WERI-Rb-1 (cell line): ENCODE results near the gene SHCBP1L.
"Not testable (repeated sequence)": the region's sequence is repeated elsewhere in the genome, so short reads cannot be mapped to it uniquely, and the experiment has no call there.

ENCODE experiments used
- DNase-seq: peaks from one replicate; pipeline ENCODE4 v3.0.0-alpha.2; 2020
- H3K27ac ChIP-seq: fragments of 250-450 bp; sonication (Bioruptor Pico); 2 replicates; pipeline ENCODE4 v1.5.1; 2020; ENCODE audit warnings: mild to moderate bottlenecking, moderate library complexity
- H3K27me3 ChIP-seq: fragments of 250-450 bp; sonication (Bioruptor Pico); 2 replicates; pipeline ENCODE4 v1.5.1; 2021; ENCODE audit warnings: mild to moderate bottlenecking, low read depth, moderate library complexity; ENCODE audit not compliant: insufficient read depth, severe bottlenecking
- H3K36me3 ChIP-seq: fragments of 250-450 bp; sonication (Bioruptor Pico); 2 replicates; pipeline ENCODE4 v1.5.1; 2020; ENCODE audit warnings: mild to moderate bottlenecking, moderate library complexity
- H3K4me3 ChIP-seq: 2 replicates; pipeline ENCODE4 v1.5.1; 2011; ENCODE audit warnings: low read depth, mild to moderate bottlenecking, control low read depth, low read length
- H3K9me3 ChIP-seq: fragments of 250-450 bp; sonication (Bioruptor Pico); 2 replicates; pipeline ENCODE4 v1.5.1; 2021; ENCODE audit warnings: mild to moderate bottlenecking, moderate library complexity; ENCODE audit not compliant: severe bottlenecking
- TF ChIP-seq, protein P1 (sequence below): IDR thresholded peaks from 2 replicates; pipeline ENCODE4 v1.5.1; 2011; ENCODE audit warnings: low read depth, mild to moderate bottlenecking, control low read depth, inconsistent platforms, low read length

Gene SHCBP1L

GRCh38 chr1:182925661-182926060 is 27.3 kb downstream of the SHCBP1L start:
- DNase-seq: no peak
- Histone ChIP-seq H3K4me3 (no peak overlapping the region), H3K36me3 (no peaks in the 10 kb centered on the region), H3K27me3 (no peaks in the 10 kb centered on the region), H3K27ac (no peak overlapping the region), H3K9me3 (no peaks in the 10 kb centered on the region)
- TF ChIP-seq, protein P1, sequence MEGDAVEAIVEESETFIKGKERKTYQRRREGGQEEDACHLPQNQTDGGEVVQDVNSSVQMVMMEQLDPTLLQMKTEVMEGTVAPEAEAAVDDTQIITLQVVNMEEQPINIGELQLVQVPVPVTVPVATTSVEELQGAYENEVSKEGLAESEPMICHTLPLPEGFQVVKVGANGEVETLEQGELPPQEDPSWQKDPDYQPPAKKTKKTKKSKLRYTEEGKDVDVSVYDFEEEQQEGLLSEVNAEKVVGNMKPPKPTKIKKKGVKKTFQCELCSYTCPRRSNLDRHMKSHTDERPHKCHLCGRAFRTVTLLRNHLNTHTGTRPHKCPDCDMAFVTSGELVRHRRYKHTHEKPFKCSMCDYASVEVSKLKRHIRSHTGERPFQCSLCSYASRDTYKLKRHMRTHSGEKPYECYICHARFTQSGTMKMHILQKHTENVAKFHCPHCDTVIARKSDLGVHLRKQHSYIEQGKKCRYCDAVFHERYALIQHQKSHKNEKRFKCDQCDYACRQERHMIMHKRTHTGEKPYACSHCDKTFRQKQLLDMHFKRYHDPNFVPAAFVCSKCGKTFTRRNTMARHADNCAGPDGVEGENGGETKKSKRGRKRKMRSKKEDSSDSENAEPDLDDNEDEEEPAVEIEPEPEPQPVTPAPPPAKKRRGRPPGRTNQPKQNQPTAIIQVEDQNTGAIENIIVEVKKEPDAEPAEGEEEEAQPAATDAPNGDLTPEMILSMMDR: no peak

DNA sequence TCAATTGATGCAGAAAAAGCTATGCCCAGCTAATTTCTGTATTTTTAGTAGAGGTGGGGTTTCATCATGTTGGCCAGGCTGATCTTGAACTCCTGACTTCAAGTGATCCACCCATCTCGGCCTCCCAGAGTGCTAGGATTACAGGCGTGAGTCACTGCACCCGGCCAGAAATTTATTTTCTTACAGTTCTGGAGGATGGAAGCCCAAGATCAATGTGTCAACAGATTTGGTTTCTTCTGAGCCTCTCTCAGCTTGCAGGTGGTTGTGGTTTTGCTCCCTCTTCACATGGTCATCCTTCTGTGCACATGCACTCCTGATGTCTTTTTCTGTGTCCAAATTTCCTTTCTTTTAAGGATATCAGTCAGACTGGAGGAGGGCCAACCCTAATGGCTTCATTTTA is 35.6 kb downstream of the SHCBP1L start:
- Histone ChIP-seq H3K9me3 (no peaks in the 10 kb centered on the region), H3K27ac (no peak overlapping the region), H3K36me3 (no peaks in the 10 kb centered on the region), H3K27me3 (no peaks in the 10 kb centered on the region), H3K4me3 (no peak overlapping the region)
- TF ChIP-seq, protein P1: no peak
- no peak for DNase-seq

- Histone ChIP-seq H3K9me3 (no peaks in the 10 kb centered on the region), H3K27ac (no peak overlapping the region), H3K27me3 (no peaks in the 10 kb centered on the region), H3K36me3 (no peaks in the 10 kb centered on the region), H3K4me3 (no peak overlapping the region)
- TF ChIP-seq, protein P1: no peak
- DNase-seq: no peak
These were observed 39.6 kb downstream of the SHCBP1L start for GRCh38 chr1:182913401-182913800.

DNA sequence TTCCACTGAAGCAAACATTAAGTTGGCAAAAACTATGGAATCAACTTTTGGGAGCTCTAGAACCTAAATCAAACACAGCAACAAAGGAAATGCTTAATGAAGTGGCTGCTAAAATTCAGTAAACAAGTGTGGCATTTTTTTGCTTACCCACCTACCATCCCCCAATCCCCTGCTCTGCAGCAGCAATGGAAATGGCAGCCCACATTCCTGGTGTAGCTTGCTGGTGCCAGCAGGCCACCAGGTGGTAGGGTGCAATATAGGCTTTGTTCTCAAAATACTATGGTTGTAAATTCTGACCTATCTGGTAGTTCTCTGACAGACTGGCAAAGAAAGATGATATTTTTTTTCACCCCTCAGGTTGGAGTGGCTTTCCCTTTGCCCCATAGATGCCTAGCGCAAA is 42.8 kb downstream of the SHCBP1L start:
- DNase-seq: no peak
- Histone ChIP-seq H3K27me3 (no peaks in the 10 kb centered on the region), H3K36me3 (no peaks in the 10 kb centered on the region), H3K4me3 (no peak overlapping the region), H3K27ac (no peak overlapping the region), H3K9me3 (no peaks in the 10 kb centered on the region)
- TF ChIP-seq, protein P1: no peak

DNA sequence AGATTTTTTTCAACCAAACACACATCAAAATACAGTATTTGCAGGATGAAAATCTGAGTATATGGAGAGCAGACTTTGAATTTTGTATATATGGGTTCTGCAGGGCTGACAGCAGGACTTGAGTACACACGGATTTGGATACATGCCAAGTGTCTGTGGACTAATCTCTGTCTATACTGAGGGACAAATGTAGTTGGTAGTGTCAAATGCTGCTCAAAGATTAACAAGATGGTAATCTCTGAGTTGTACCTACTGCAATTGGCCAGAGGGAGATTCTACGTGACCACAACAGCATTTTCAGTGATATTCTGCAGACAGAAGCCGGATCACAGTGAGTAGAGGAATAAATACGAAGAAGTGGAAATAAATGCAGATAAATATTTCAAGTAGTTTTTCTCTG is 43.4 kb downstream of the SHCBP1L start:
- no peak for DNase-seq
- Histone ChIP-seq H3K36me3 (no peaks in the 10 kb centered on the region), H3K27me3 (no peaks in the 10 kb centered on the region), H3K4me3 (no peak overlapping the region), H3K9me3 (no peaks in the 10 kb centered on the region), H3K27ac (no peak overlapping the region)
- TF ChIP-seq, protein P1: no peak

- no peak overlapping the region for H3K27ac ChIP-seq
- H3K36me3 ChIP-seq: no peaks in the 10 kb centered on the region
- TF ChIP-seq, protein P1: no peak
- no peak for DNase-seq
- no peaks in the 10 kb centered on the region for H3K9me3 ChIP-seq
- H3K27me3 ChIP-seq: no peaks in the 10 kb centered on the region
- H3K4me3 ChIP-seq: no peak overlapping the region
These were observed 47.6 kb downstream of the SHCBP1L start for GRCh38 chr1:182905321-182905720.

- not testable (repeated sequence) for H3K9me3 ChIP-seq, H3K4me3 ChIP-seq, H3K27ac ChIP-seq, DNase-seq, H3K36me3 ChIP-seq, H3K27me3 ChIP-seq
These were observed 51.0 kb downstream of the SHCBP1L start for GRCh38 chr1:182901946-182902345.
